ENCODE measurements around the gene BAAT.

The BAAT gene

DNA sequence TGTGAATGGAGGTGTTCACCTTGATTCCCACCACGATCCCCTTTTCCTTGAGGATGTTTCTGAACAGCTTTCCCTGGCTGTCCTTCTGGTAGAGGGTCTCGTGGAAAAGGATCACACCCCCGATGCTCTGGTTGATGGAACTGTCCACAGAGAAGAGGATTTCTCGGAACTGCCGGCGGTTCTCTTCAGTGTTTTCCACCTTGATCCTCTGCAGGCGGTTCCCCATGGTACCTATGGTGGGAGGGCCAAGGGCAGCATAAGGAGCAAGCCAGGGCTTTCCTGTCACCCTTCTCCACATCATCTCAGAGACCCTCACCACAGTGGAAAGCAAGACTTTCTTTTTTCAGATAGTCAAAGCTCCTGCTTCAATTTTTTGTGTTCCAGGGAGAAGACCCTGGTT is 44.9 kb upstream of the BAAT start:
- ATAC-seq = no peak
- TF ChIP-seq, protein P1, sequence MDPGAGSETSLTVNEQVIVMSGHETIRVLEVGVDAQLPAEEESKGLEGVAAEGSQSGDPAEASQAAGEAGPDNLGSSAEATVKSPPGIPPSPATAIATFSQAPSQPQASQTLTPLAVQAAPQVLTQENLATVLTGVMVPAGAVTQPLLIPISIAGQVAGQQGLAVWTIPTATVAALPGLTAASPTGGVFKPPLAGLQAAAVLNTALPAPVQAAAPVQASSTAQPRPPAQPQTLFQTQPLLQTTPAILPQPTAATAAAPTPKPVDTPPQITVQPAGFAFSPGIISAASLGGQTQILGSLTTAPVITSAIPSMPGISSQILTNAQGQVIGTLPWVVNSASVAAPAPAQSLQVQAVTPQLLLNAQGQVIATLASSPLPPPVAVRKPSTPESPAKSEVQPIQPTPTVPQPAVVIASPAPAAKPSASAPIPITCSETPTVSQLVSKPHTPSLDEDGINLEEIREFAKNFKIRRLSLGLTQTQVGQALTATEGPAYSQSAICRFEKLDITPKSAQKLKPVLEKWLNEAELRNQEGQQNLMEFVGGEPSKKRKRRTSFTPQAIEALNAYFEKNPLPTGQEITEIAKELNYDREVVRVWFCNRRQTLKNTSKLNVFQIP (CRISPR knock-in tag; IDR thresholded peaks at IDR 0.05; ENCODE audit: borderline replicate concordance, low read depth) = no peak
- TF ChIP-seq ARNTL (CRISPR knock-in tag; IDR thresholded peaks at IDR 0.05; ENCODE audit: borderline replicate concordance, low read depth) (no peak), PPARA (CRISPR knock-in tag; IDR thresholded peaks at IDR 0.05; ENCODE audit: borderline replicate concordance) (no peak), SNAI2 (CRISPR knock-in tag; IDR thresholded peaks at IDR 0.05) (no peak), ZNF70 (CRISPR knock-in tag; IDR thresholded peaks at IDR 0.05) (no peak)
- TF ChIP-seq, protein P2, sequence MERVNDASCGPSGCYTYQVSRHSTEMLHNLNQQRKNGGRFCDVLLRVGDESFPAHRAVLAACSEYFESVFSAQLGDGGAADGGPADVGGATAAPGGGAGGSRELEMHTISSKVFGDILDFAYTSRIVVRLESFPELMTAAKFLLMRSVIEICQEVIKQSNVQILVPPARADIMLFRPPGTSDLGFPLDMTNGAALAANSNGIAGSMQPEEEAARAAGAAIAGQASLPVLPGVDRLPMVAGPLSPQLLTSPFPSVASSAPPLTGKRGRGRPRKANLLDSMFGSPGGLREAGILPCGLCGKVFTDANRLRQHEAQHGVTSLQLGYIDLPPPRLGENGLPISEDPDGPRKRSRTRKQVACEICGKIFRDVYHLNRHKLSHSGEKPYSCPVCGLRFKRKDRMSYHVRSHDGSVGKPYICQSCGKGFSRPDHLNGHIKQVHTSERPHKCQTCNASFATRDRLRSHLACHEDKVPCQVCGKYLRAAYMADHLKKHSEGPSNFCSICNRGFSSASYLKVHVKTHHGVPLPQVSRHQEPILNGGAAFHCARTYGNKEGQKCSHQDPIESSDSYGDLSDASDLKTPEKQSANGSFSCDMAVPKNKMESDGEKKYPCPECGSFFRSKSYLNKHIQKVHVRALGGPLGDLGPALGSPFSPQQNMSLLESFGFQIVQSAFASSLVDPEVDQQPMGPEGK (CRISPR knock-in tag; IDR thresholded peaks at IDR 0.05; ENCODE audit: borderline replicate concordance) = no peak

DNA sequence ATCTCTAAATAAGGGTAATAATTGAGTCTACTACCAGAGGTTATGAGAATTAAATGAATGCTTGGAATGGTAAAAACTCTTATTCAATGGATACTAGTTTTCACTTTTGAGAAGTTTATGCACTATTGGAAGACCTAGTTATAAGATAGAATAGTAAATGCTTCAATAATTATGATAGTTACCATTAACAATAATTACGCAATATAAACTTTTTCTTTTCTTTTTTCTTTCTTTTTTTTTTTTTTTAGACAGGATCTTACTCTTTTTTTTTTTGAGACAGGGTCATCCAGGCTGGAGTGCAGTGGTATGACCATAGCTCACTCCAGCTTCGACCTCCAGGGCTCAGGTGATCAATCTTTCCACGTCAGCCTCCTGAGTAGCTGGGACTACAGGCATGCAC is 44.1 kb upstream of the BAAT start:
- TF ChIP-seq, protein P3, sequence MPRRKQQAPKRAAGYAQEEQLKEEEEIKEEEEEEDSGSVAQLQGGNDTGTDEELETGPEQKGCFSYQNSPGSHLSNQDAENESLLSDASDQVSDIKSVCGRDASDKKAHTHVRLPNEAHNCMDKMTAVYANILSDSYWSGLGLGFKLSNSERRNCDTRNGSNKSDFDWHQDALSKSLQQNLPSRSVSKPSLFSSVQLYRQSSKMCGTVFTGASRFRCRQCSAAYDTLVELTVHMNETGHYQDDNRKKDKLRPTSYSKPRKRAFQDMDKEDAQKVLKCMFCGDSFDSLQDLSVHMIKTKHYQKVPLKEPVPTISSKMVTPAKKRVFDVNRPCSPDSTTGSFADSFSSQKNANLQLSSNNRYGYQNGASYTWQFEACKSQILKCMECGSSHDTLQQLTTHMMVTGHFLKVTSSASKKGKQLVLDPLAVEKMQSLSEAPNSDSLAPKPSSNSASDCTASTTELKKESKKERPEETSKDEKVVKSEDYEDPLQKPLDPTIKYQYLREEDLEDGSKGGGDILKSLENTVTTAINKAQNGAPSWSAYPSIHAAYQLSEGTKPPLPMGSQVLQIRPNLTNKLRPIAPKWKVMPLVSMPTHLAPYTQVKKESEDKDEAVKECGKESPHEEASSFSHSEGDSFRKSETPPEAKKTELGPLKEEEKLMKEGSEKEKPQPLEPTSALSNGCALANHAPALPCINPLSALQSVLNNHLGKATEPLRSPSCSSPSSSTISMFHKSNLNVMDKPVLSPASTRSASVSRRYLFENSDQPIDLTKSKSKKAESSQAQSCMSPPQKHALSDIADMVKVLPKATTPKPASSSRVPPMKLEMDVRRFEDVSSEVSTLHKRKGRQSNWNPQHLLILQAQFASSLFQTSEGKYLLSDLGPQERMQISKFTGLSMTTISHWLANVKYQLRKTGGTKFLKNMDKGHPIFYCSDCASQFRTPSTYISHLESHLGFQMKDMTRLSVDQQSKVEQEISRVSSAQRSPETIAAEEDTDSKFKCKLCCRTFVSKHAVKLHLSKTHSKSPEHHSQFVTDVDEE (CRISPR knock-in tag; IDR thresholded peaks at IDR 0.05) = no peak
- no peak for TF ChIP-seq ZFP30 (CRISPR knock-in tag; IDR thresholded peaks at IDR 0.05)
- TF ChIP-seq GLIS3 (CRISPR knock-in tag; IDR thresholded peaks at IDR 0.05) = no peak
- no peak for TF ChIP-seq ARNTL (CRISPR knock-in tag; IDR thresholded peaks at IDR 0.05; ENCODE audit: borderline replicate concordance, low read depth)
- TF ChIP-seq ZNF8 (CRISPR knock-in tag; IDR thresholded peaks at IDR 0.05) = no peak
- ATAC-seq = no peak

DNA sequence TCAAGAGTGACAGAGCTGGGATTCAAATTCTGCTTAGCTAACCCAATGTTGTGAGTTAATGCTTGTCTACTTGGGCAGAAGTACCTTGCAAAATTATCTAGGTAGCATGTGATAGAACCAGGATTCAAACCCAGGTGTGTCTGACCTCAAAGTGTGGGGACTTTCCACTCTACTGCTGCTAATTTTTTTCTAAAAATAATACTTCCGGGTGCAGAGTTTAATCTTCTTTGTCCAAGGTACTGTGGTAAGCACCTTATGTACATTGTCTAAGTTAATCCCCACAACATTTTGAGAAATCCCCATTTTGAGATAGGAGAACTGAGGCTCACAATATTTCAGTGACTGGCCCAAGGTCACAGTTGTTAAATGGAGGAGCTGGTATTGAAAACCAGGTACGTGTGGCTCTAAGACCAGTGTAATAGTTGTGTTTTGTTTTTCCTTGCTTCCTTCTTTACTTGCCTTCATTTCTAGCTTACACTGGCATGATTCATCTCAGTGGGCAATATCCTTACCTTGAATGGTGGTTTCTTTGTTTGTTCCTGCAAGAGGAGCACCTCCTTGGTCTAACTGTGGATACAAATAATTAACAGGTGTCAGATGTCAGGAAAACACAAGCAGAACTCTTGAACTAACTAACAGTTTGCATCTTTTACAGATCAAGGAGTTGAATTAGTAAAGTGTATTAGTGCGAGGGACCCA is 43.3 kb upstream of the BAAT start:
- TF ChIP-seq OSR1 (CRISPR knock-in tag; IDR thresholded peaks at IDR 0.05) = no peak
- no peak for TF ChIP-seq ESRRG (CRISPR knock-in tag; IDR thresholded peaks at IDR 0.05)
- no peak for TF ChIP-seq SNAI2 (CRISPR knock-in tag; IDR thresholded peaks at IDR 0.05)
- TF ChIP-seq BACH2 (CRISPR knock-in tag; IDR thresholded peaks at IDR 0.05; ENCODE audit: borderline replicate concordance) = no peak
- no peak for TF ChIP-seq TCF4 (CRISPR knock-in tag; IDR thresholded peaks at IDR 0.05; ENCODE audit: borderline replicate concordance)
- no peak for ATAC-seq

DNA sequence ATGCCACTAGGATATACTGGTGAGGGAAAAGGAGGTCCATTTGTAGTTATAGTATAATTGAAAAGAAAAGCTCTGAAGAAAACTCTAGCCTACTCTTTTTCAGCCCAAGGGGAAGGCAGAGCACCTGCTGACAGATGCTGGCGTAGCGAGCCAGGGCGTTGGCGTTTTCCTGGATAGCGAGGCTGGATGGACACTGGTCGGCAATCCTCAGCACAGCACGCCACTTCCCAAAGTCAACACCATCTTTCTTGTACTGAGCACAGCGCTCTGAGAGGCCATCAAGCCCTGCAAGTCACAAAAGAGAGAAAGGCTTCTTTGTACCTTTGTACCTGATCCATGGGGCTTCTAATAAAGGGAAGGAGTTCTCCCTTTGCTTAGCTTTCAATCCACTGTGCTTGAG is 42.6 kb upstream of the BAAT start:
- ATAC-seq = no peak
- TF ChIP-seq ZC3H10 (CRISPR knock-in tag; IDR thresholded peaks at IDR 0.05) (no peak), RARB (CRISPR knock-in tag; IDR thresholded peaks at IDR 0.05) (no peak), ESRRG (CRISPR knock-in tag; IDR thresholded peaks at IDR 0.05) (no peak), ZFP3 (CRISPR knock-in tag; IDR thresholded peaks at IDR 0.05) (no peak), ZNF8 (CRISPR knock-in tag; IDR thresholded peaks at IDR 0.05) (no peak), TOX (CRISPR knock-in tag; IDR thresholded peaks at IDR 0.05; ENCODE audit: borderline replicate concordance) (no peak), TCF4 (CRISPR knock-in tag; IDR thresholded peaks at IDR 0.05; ENCODE audit: borderline replicate concordance) (no peak), ZNF70 (CRISPR knock-in tag; IDR thresholded peaks at IDR 0.05) (no peak), ZNF565 (CRISPR knock-in tag; conservative IDR thresholded peaks at IDR 0.05; ENCODE audit: low read depth) (no peak)
- TF ChIP-seq, protein P1 (CRISPR knock-in tag; IDR thresholded peaks at IDR 0.05; ENCODE audit: borderline replicate concordance, low read depth) = no peak
- TF ChIP-seq, protein P4, sequence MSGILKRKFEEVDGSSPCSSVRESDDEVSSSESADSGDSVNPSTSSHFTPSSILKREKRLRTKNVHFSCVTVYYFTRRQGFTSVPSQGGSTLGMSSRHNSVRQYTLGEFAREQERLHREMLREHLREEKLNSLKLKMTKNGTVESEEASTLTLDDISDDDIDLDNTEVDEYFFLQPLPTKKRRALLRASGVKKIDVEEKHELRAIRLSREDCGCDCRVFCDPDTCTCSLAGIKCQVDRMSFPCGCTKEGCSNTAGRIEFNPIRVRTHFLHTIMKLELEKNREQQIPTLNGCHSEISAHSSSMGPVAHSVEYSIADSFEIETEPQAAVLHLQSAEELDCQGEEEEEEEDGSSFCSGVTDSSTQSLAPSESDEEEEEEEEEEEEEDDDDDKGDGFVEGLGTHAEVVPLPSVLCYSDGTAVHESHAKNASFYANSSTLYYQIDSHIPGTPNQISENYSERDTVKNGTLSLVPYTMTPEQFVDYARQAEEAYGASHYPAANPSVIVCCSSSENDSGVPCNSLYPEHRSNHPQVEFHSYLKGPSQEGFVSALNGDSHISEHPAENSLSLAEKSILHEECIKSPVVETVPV (CRISPR knock-in tag; IDR thresholded peaks at IDR 0.05) = no peak
- TF ChIP-seq, protein P5, sequence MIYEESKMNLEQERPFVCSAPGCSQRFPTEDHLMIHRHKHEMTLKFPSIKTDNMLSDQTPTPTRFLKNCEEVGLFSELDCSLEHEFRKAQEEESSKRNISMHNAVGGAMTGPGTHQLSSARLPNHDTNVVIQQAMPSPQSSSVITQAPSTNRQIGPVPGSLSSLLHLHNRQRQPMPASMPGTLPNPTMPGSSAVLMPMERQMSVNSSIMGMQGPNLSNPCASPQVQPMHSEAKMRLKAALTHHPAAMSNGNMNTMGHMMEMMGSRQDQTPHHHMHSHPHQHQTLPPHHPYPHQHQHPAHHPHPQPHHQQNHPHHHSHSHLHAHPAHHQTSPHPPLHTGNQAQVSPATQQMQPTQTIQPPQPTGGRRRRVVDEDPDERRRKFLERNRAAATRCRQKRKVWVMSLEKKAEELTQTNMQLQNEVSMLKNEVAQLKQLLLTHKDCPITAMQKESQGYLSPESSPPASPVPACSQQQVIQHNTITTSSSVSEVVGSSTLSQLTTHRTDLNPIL (CRISPR knock-in tag; IDR thresholded peaks at IDR 0.05; ENCODE audit: low read depth) = no peak
